ENCODE results near the gene ABCA13.

ABCA13 gene

DNA sequence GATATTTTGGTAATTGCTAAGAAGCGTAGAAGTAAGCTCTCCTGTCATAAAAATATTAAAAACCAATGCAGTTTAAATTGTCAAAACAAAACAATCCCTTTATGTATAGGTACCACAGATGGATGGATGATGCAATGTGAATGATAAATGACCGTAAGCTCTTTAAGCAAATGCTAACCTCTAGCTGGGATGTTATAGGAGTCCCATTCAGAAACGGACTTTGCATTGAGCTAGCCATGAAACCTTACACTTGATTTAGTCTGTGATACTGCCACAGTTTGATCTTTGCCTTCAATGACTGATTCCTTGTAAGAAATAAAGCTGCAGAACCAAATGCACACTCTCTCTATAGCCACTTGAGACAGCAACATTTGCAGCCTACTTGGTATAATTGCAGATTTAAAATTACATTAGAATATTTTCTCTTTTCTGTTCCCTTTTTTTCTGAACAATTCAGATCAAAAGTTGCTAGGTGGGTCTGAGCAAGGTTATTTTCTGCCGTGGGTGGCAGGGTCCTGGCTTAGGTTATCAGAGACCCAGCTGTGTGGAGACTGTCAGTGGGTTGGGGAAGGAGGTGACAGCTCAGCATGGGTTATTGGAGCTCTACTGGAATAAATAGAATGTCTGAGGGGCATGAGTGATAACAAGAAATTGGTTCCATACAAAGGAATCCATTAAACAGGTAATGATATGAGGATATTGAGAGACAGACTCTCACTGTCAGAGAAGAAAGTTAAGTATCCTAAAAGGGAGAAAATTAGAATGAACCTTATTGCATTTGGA, 494.3 kb downstream of the ABCA13 start:
- DNase-seq, result no peak

DNA sequence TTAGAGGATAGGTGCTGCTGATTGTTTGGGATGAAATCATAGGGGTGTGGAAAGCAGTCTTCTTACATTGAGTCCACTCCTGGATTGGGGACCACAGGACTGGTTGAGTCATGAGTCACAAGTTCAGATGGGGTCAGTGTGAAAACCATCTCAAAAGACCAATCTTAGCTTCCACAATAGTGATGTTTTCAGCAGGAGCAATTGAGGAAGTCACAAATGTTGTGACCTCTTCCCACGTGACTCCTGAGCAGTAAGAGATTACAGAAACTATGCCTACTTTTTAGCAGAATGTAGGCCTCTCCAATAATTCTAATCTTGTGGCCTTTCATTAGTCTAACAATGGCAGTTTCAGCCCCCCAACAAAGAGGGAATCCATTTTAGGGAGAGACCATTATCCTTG, 496.1 kb downstream of the ABCA13 start:
- DNase-seq, result no peak

DNA sequence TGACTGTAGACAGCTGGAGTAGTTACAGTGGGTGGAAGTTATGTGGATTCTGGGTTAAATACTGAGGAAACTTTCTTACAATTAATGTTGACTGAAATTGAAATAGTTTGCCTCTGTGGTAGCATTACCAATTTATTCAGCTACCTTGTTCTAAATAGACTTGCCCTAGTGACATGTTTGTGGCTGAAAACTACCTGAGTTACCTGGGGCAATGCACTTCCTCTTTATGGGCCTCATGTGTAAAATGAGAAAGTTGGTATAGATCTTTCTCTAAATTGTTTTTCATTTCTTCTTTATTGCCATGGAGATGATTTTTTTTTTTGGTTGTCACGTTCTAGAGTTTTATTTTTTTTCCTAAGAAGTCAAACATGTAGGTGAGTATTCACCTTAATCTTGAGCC, 500.4 kb downstream of the ABCA13 start:
- DNase-seq, result no peak

DNA sequence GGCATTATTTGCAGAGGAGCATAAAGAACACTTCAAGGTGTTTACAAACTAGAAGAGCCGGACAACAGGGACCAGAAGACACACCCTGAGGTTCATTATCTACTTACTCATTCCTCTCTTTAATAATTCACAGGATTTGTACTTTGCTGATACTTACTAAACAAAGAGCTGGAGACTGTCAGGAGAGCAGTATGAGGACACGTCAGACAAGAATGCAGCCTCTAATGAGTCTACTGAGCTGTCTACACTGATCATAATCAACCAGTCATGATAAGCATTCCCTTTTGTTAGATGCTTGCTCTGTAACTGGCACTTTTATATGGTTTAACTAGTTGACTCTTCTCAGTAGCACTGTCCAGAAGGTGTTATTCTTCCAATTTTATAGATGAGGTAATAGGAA, 509.7 kb downstream of the ABCA13 start:
- no peak for DNase-seq

DNA sequence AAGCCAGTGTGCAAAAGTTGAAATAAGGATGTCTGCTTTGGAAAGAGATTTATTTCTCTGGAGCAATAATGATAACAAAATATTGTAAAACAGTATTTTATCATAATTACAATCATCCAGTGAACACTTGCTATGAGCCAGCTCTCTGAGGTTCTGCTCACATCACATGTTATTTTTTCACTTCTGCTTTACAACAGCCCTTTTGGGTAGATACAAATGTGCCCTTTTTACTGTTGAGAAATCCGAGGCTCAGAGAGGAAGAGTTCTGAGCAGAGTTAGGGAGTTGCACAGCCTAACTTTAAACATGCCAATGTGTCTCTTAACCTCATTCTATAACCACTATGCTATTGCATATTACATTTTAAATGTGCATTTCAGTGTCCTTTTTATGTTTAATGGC, 520.5 kb downstream of the ABCA13 start:
- no peak for DNase-seq
